H9 (cell line): ENCODE measurements around the gene DPYSL3. TPM values are rescaled to one million over a fixed set of nuclear protein-coding genes. Genes with fewer than 3 reads are reported as not detected.

Experiments
- DNase-seq: peaks from one replicate; pipeline ENCODE4 v3.0.0-alpha.2; 2017
- H2AFZ ChIP-seq: one replicate; pipeline ENCODE4 v1.6.1; 2013; ENCODE audit warnings: mild to moderate bottlenecking, low read length, control low read depth, moderate library complexity
- H2AK5ac ChIP-seq: 2 replicates; pipeline ENCODE4 v1.6.1; 2013; ENCODE audit warnings: low read length, control low read depth, mixed read lengths; ENCODE audit not compliant: insufficient read length
- H2BK120ac ChIP-seq: one replicate; pipeline ENCODE4 v1.6.1; 2013; ENCODE audit warnings: low read depth, mild to moderate bottlenecking, low read length, control low read depth, inconsistent platforms; ENCODE audit not compliant: poor library complexity, severe bottlenecking
- H2BK12ac ChIP-seq: 2 replicates; pipeline ENCODE4 v1.6.1; 2013; ENCODE audit warnings: low read length, control low read depth, mixed read lengths, low read depth; ENCODE audit not compliant: insufficient read length
- H2BK15ac ChIP-seq: 2 replicates; pipeline ENCODE4 v1.6.1; 2013; ENCODE audit warnings: low read depth, low read length, control low read depth
- H2BK20ac ChIP-seq: one replicate; pipeline ENCODE4 v1.6.1; 2013; ENCODE audit warnings: low read depth, mild to moderate bottlenecking, low read length, control low read depth, inconsistent platforms; ENCODE audit not compliant: poor library complexity, severe bottlenecking
- H2BK5ac ChIP-seq: 2 replicates; pipeline ENCODE4 v1.6.1; 2013; ENCODE audit warnings: low read length, control low read depth, mixed read lengths; ENCODE audit not compliant: insufficient read length
- H3K14ac ChIP-seq: 2 replicates; pipeline ENCODE4 v1.6.1; 2013; ENCODE audit warnings: low read length, control low read depth; ENCODE audit not compliant: insufficient read depth
- H3K18ac ChIP-seq: 2 replicates; pipeline ENCODE4 v1.6.1; 2013; ENCODE audit warnings: low read depth, mild to moderate bottlenecking, mixed read lengths, low read length, control low read depth; ENCODE audit not compliant: insufficient read length
- H3K23ac ChIP-seq: 2 replicates; pipeline ENCODE4 v1.6.1; 2013; ENCODE audit warnings: low read length, control low read depth, mixed read lengths, low read depth; ENCODE audit not compliant: insufficient read length
- H3K23me2 ChIP-seq: 2 replicates; pipeline ENCODE4 v1.6.1; 2013; ENCODE audit warnings: low read depth, mild to moderate bottlenecking, mixed read lengths, low read length, control low read depth; ENCODE audit not compliant: insufficient read length, poor library complexity, severe bottlenecking
- H3K27ac ChIP-seq: 2 replicates; pipeline ENCODE4 v1.5.1; 2013; ENCODE audit warnings: low read length, control low read depth, mixed read lengths, low read depth; ENCODE audit not compliant: insufficient read length
- H3K27me3 ChIP-seq: 2 replicates; pipeline ENCODE4 v1.6.1; 2013; ENCODE audit warnings: low read length, control low read depth, inconsistent platforms; ENCODE audit not compliant: insufficient read depth
- H3K4ac ChIP-seq: 2 replicates; pipeline ENCODE4 v1.6.1; 2013; ENCODE audit warnings: low read depth, mild to moderate bottlenecking, control low read depth, inconsistent platforms, low read length, moderate library complexity
- H3K4me1 ChIP-seq: 2 replicates; pipeline ENCODE4 v1.6.1; 2013; ENCODE audit warnings: low read length, control low read depth, inconsistent platforms; ENCODE audit not compliant: insufficient read depth
- H3K4me2 ChIP-seq: 2 replicates; pipeline ENCODE4 v1.6.1; 2013; ENCODE audit warnings: low read length, control low read depth, mixed read lengths; ENCODE audit not compliant: insufficient read length, insufficient read depth
- H3K56ac ChIP-seq: 2 replicates; pipeline ENCODE4 v1.6.1; 2013; ENCODE audit warnings: low read depth, mild to moderate bottlenecking, mixed read lengths, low read length, control low read depth; ENCODE audit not compliant: insufficient read length
- H3K79me1 ChIP-seq: 2 replicates; pipeline ENCODE4 v1.6.1; 2013; ENCODE audit warnings: low read depth, mild to moderate bottlenecking, moderate library complexity, low read length, control low read depth, inconsistent platforms; ENCODE audit not compliant: insufficient read depth, poor library complexity, severe bottlenecking
- H3K79me2 ChIP-seq: 2 replicates; pipeline ENCODE4 v1.6.1; 2013; ENCODE audit warnings: low read length, control low read depth, inconsistent platforms; ENCODE audit not compliant: insufficient read depth
- H3K9ac ChIP-seq: 2 replicates; pipeline ENCODE4 v1.6.1; 2013; ENCODE audit warnings: low read length, control low read depth, mixed read lengths; ENCODE audit not compliant: insufficient read length; ENCODE audit errors: extremely low read depth
- H3K9me3 ChIP-seq: one replicate; pipeline ENCODE4 v1.6.1; 2013; ENCODE audit warnings: low read depth, low read length, inconsistent platforms; ENCODE audit not compliant: control insufficient read depth
- H3T11ph ChIP-seq: one replicate; pipeline ENCODE4 v1.6.1; 2013; ENCODE audit warnings: mild to moderate bottlenecking, low read length, control low read depth, inconsistent platforms
- H4K20me1 ChIP-seq: one replicate; pipeline ENCODE4 v1.6.1; 2013; ENCODE audit not compliant: control insufficient read depth, insufficient read length, insufficient read depth
- H4K5ac ChIP-seq: 2 replicates; pipeline ENCODE4 v1.6.1; 2013; ENCODE audit warnings: low read depth, mild to moderate bottlenecking, mixed read lengths, low read length, control low read depth; ENCODE audit not compliant: insufficient read length
- H4K8ac ChIP-seq: replicated peaks from 2 replicates; pipeline ENCODE4 v1.6.1; 2013; ENCODE audit warnings: low read length, control low read depth, mixed read lengths, low read depth; ENCODE audit not compliant: insufficient read length
- H4K91ac ChIP-seq: 2 replicates; pipeline ENCODE4 v1.6.1; 2013; ENCODE audit warnings: low read depth, mild to moderate bottlenecking, moderate library complexity, mixed read lengths, low read length, control low read depth; ENCODE audit not compliant: insufficient read length
- H3K27ac Mint-ChIP-seq, 3 experiments: 2 replicates in 2 of 3; 3 replicates in 1 of 3; pipeline ENCODE4 v1.8.0; 2020 to 2021; ENCODE audit warnings: mixed read lengths in 3 of 3, mild to moderate bottlenecking in 1 of 3, moderate library complexity in 1 of 3
- H3K27me3 Mint-ChIP-seq: 2 replicates; pipeline ENCODE4 v1.8.0; 2021; ENCODE audit warnings: low read depth, mild to moderate bottlenecking, moderate library complexity, mixed read lengths
- H3K36me3 Mint-ChIP-seq, 3 experiments: 2 replicates in 2 of 3; 3 replicates in 1 of 3; pipeline ENCODE4 v1.8.0; 2020 to 2021; ENCODE audit warnings: low read depth in 3 of 3, mixed read lengths in 3 of 3; ENCODE audit not compliant: insufficient read depth in 1 of 3
- H3K4me1 Mint-ChIP-seq, 2 experiments: 2 replicates each; pipeline ENCODE4 v1.8.0; 2020; ENCODE audit warnings: mixed read lengths in 2 of 2
- H3K4me3 Mint-ChIP-seq, 2 experiments: 2 replicates in 1 of 2; 3 replicates in 1 of 2; pipeline ENCODE4 v1.8.0; 2020 to 2021; ENCODE audit warnings: mild to moderate bottlenecking in 2 of 2, mixed read lengths in 2 of 2, moderate library complexity in 1 of 2
- H3K9me3 Mint-ChIP-seq, 2 experiments: 2 replicates in 1 of 2; 3 replicates in 1 of 2; pipeline ENCODE4 v1.8.0; 2020; ENCODE audit warnings: mild to moderate bottlenecking in 2 of 2, mixed read lengths in 2 of 2, moderate library complexity in 1 of 2
- WGBS: extraction: QIAGEN DNeasy Blood & Tissue Kit; methylation state at CpG from one replicate; pipeline ENCODE4 v1.1.7; 2013; ENCODE audit warnings: missing lambda C conversion rate, low lambda C conversion rate, mixed read lengths; ENCODE audit not compliant: insufficient read length; ENCODE audit errors: extremely low coverage; 5-methylcytosine and 5-hydroxymethylcytosine counted together
- total RNA-seq: library from RNA; stranded (reverse); gene quantifications from 2 replicates; pipeline ENCODE4 v1.2.1, GENCODE V29; 2021
- TF ChIP-seq, protein P1 (sequence below): fragments of 200-600 bp; sonication (generic); conservative IDR thresholded peaks from 3 replicates; pipeline ENCODE4 v1.8.0; 2021; ENCODE audit warnings: antibody characterized with exemption, mild to moderate bottlenecking

DPYSL3 gene
- total RNA-seq, 1 experiment from 2014 or later, result 515 TPM

DNA sequence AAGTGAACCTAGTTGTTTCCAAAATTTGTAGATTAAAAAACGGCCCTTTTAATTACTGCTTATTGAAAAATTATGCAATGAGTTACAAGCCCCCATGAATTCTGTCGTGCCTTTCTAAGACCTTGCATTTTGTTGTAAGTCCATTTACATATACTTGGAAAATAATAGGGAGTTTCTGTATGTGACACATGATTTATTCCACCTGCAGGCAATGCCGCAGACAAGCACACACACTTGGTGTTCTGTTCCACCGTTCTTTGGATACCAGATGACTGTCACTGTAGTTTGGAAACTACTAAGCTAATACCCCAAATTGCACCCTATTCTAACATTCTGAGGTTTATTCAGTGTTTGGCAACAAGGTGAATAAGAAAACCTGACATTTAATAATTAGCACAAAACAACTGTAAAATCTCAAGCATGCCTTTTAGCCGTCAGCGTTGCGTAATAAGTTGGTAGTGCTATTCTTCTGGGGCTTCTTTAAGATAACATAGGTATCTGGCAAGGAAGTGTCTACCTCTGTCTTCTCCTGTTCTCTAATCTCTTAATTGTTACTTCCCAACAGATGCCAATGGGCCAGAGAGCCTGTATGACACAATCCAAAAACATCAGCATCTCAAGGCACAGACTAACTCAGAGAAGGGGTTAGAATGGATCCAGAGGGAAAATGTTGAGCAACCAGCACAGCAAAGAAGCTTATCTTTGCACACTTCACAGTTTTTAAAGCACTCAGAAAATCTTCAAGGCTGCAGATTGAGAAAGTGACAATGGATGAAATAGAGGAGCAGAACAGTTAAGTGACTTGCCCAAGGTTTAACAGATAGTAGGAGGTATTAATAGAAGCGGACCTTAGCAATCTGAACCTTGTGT, 48.2 kb upstream of the DPYSL3 start:
- Histone ChIP-seq H3K23ac (no peak overlapping the region), H2BK15ac (no peak overlapping the region), H3K14ac (no peak overlapping the region), H4K8ac (no peak overlapping the region), H3K27me3 (no peaks in the 10 kb centered on the region), H3K4ac (no peak overlapping the region), H4K5ac (no peak overlapping the region), H2AK5ac (no peak overlapping the region), H3K23me2 (peaks cover 4% of the 10 kb centered on the region), H2BK5ac (no peak overlapping the region), H3K4me1 (peaks cover 7% of the 10 kb centered on the region; the same call in 1 of the 2 replicates), H3T11ph (no peak overlapping the region), H3K79me2 (peaks cover 10% of the 10 kb centered on the region; the same call in 1 of the 2 replicates), H3K27ac (no peak overlapping the region), H2BK120ac (no peak overlapping the region), H3K4me2 (no peak overlapping the region), H3K9ac (no peak overlapping the region), H3K9me3 (no peaks in the 10 kb centered on the region), H4K20me1 (no peaks in the 10 kb centered on the region), H4K91ac (no peak overlapping the region), H3K18ac (no peak overlapping the region), H2BK20ac (no peak overlapping the region), H3K79me1 (no peaks in the 10 kb centered on the region), H3K56ac (no peak overlapping the region), H2AFZ (no peak overlapping the region), H2BK12ac (no peak overlapping the region)
- Mint-ChIP-seq H3K9me3 (no peaks in the 10 kb centered on the region), H3K36me3 (peaks cover 5 to 15% (median 14%) of the 10 kb centered on the region in 3 experiments; a peak in 6 of 7 replicates), H3K27ac (peak overlapping the region in 2 of 3 experiments; percentile 20 to 41; a peak in 1 of 7 replicates), H3K27me3 (no peaks in the 10 kb centered on the region), H3K4me3 (no peak overlapping the region; a peak in 1 of 5 replicates), H3K4me1 (peaks cover 59 to 61% of the 10 kb centered on the region in 2 experiments)
- no peak for DNase-seq
- TF ChIP-seq, protein P1, sequence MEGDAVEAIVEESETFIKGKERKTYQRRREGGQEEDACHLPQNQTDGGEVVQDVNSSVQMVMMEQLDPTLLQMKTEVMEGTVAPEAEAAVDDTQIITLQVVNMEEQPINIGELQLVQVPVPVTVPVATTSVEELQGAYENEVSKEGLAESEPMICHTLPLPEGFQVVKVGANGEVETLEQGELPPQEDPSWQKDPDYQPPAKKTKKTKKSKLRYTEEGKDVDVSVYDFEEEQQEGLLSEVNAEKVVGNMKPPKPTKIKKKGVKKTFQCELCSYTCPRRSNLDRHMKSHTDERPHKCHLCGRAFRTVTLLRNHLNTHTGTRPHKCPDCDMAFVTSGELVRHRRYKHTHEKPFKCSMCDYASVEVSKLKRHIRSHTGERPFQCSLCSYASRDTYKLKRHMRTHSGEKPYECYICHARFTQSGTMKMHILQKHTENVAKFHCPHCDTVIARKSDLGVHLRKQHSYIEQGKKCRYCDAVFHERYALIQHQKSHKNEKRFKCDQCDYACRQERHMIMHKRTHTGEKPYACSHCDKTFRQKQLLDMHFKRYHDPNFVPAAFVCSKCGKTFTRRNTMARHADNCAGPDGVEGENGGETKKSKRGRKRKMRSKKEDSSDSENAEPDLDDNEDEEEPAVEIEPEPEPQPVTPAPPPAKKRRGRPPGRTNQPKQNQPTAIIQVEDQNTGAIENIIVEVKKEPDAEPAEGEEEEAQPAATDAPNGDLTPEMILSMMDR, result no peak
- no CpG with 5 or more reads among the region's 8 CpGs for WGBS
